Stimulated activated CD4-positive, alpha-beta T cell treated with anti-CD3 and anti-CD28 coated beads, Interleukin-2, amount 100 ng/mL, for 24 hours (primary cell): ENCODE results near the gene KMT2C.
"Not testable (repeated sequence)": the region's sequence is repeated elsewhere in the genome, so short reads cannot be mapped to it uniquely, and the experiment has no call there.

Source experiments
- DNase-seq, 2 donors: peaks; one replicate each; pipeline ENCODE4 v3.0.0-alpha.2; 2020

The KMT2C gene

DNA sequence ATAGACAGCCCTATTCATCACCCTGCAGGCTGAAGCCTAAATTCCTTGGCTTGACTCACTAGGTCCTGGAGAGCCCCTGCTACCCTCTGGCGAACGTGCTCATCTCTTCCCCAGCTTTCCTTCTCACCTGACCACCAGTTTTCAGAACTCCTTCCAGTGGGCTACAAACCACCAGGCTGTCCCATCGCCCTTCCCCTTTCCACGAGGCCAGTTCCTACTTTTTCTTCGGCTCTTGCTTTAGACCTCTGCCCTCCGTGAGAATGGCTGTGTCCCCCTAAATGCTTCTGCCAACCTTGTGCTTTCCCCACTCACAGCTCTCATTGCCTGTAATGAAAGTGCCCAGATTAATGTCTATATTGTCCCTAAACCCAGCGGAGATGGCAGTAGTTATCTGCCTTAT lies 5.4 kb upstream of the KMT2C start:
- not testable (repeated sequence) for DNase-seq

DNA sequence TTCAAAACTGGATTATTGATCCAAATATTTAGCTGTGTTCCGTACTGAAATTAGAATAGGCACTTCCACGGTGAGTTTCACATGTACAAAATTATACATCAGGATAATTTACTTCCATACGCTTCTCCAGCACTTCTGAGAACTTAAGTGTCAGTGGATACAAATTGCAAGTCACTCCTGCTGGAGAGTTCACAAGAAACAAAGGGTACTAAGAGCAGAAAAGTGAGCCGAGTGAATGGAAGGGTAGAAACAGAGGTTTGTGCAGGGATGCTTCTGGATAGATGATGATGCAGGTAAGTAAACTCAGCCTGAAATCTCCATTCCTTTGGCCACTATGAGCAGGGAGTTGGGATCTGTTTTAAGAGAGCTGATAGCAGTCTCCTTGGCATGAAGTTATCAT lies 2.2 kb upstream of the KMT2C start:
- DNase-seq, result not testable (repeated sequence)

DNA sequence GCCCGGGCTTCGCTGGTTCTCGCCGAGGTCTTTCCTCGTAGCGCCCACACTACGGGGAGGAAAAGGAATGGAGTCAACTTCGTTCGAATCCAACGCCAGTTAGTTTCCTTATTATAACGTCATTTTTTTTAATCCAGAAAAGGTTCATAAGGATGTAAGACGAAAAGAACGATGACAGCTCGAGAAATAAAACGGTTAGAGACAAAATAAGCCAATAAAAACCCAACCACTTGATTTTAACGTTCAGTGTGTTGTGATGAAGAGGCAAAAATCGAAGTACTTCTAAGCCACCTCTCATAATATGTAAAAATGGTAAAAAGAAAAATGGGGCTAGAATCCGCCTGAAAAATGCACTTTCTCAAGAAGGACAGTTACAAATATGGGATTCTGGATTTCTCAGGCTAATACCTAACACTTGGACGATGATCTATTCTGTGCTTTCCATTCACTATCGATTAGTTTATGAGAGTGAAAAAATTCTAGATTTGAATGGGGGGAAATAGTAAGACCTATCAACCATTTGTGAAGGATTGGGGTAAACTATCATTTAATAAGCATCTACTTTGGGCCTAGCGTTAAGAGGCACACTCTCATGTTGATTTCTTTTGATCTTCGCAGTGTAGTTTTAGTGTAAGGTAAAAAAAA lies 1.2 kb upstream of the KMT2C start:
- not testable (repeated sequence) for DNase-seq

DNA sequence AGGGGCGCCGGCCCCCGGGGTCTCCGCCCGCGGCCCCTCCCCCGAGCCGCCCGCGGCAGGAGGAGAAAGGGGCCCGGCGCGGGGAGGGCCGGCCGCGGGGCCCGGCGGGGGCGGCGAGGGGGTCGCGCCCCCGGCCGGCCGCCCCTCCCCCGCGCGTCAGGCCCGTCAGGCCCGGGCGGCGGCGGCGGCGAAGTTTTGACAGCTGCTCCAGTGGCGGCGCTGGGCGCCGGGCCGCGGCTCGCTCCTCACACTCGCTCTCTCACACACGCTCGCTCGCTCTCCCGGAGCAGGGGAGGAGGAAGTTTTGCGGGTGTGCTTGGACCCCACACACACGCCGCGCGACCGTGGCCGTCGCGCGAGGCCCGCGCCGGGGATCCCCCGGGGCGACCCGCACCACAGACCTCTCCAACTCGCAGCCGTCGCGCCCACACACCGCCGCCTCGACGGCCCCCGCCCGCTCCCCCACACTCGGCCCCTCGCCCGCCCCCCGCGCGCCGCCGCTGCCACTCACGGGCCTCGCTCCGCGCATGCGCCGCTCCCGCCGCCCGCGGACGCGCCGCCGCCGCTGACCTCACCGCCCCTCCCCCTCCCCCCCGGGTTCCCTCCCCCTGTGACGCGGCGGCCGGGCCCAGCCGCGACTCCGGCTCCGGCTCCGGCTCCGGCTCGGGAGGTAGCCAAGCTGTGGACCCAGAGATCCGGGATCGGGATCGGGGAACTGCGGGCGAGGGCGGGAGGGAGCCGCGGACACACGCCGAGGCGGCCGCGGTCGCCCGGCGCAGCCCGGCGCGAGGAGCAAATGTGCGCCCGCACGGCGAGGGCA lies 518 bp upstream of the KMT2C start:
- peak; percentile 88 to 91 for DNase-seq

DNA sequence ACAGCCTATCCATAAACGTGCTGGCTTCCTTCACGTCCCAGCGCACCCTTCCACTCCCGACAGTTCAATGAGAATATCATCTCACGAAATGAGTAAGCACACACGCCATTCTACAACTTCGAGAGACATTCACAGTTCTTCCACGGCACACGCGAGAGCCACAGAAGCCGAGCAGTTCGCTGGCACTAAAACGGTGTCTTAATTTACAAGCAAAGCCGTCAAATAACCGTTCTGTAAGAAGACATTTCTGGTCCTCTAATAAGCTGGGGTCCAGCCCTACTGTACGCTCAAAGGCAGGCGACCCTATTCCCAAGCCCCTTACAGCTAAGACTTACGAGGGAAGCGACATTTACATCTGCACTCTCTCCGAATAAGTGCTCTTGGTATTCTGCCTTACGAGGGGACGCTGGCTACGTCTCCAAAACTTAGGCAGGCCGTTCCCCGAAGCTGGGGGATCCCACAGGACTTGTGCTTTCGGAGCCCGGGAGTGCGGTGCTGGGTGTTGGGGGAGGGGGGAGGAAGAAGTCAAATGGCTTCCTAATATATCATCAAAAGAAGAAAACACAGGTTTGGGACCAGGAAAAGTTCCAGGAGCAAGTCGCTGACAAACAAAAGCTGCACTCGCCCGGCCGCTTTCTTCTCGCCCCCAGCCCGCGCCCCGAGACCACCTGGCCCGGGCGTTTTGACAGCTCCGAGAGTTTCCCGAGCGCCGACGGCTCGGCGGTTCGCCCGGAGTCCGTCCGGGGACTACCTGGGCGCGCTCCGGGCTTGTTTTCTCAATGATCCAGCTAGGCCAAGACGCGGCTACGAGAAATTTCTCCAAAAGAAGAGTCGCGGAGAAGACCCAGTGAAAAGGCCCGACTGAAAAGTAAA lies 1.1 kb downstream of the KMT2C start:
- peak; percentile 43 to 49 for DNase-seq

DNA sequence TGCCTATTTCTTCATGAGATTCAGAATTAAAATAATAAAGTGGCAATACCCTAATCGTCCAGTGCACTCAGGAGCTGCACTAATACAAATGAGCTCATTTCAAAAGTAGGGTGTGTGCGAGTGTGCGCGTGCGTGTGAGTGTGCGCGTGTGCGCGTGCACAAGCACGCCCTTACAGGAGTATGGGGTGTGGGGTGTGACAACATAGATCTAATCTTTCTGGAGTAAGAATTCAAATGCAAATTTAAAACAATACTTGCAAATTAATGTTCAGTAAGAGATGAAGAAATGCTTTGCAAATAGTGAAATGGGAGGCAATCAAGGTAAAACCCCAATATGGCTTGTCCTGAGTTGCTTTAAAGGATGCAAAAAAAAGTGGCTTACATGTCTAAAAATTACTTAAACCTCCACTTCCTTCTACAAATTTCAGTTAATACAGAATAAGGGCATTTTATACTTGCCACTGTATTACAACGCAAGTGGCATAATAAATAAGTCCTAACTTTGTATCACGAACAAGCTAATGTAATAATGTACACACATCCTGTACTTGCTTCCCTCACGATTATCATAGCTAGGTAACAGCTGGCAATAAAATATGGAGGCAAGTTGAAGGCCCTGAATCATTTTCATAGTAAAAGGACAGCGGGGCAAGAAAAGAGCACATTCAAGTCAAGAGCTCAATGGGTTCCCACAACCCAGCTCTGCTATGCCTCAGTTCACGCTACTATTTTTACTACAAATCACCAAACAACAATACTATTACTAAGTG lies 1.9 kb downstream of the KMT2C start:
- DNase-seq, result peak; percentile 62 to 70

DNA sequence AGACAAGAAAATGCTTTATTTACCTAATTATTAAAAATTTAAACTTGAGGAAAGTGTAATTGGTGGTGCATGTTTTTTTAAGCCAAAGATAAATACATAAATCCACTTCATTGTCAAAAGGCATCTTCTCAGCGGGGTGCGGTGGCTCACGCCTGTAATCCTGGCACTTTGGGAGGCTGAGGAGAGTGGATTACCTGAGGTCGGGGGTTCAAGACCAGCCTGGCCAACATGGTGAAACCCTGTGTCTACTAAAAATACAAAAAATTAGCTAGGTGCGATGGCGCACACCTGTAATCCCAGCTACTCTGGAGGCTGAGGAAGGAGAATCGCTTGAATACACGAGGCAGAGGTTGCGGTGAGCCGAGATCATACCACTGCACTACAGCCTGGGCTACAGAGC lies 3.1 kb downstream of the KMT2C start:
- DNase-seq, result not testable (repeated sequence)

DNA sequence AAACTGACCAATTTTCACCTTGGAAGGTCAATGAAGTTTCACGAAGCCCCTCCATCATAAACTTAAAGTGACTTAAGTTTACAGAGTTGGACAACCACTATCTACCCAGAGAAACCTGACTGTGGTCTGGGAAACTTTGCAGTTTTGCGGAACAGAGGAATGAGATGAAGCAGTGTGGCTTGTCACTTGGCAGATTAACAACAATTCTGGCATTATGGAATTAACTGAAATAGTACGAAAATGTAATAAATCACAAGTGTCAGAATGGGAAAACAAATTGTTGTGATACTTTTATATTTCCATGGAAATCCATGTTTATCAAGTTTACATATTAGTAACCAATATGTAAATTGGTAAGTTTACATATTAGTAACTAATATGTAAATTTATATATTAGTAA lies 4.9 kb downstream of the KMT2C start:
- no peak for DNase-seq

DNA sequence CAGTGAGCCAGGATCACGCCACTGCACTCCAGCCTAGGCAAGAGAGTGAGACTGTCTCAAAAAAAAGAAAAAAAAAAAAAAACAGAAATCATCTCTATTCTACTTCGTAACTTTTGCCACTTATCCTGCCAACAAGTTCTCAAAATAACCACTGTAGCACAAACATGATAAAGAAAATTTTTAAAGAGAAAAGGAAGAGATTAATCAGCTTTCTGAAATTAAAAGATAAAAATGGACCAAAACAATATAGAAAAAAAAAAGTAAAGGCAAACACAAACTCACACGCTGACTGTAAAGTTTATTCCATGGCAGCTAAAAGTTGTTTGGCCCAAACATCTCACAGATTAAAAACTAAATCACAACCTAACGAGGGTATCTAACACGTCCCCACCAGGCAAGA lies 5.7 kb downstream of the KMT2C start:
- not testable (repeated sequence) for DNase-seq

DNA sequence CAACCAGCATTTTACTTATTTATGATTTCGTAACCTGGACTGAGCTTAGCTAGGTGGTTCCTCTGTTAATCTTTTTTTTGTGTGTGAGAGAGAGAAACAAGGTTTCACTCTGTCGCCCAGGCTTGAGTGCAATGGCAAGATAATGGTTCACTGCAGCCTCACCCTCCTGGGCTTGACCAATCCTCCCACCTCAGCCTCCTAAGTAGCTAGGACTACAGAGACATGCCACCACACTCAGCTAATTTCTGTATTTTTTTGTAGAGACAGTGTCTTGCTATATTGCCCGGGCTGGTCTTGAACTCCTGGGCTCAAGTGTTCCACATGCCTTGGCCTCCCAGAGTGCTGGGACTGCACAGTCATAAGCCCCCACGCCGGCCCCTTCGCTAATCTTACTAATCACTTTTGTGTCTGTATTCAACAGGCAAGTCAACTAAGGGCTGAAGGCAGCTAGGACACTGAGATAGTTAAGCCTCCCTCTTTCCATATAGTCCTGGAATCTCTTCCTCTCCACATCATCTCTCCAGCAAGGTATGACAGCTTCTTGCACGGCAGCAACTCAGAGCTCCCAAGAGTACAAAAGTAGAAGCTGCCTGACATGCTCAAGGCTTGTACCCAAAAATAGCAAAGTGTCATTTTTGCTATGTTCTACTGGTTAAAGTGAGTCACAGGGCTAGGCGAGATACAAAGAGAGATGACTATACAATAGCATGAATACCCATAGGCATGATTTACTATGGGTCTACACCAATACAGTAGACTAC lies 11.3 kb downstream of the KMT2C start:
- DNase-seq, result peak in 1 of 2 donors; percentile 24

DNA sequence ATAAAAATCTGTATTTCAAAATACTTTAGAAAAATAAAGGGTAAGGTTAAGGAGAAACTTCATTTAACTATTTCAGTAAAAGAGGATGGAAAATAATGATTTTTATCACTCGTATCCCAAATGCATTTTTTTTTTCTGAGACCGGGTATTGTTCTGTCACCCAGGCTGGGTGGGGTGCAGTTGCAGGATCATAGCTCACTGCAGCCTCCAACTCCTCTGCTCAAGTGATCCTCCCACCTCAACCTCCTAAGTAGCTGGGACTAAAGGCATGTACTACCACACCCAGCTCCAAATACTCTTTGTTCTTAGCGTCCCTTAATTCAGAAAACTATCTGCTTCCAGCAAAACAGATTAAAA lies 11.8 kb downstream of the KMT2C start:
- no peak for DNase-seq

DNA sequence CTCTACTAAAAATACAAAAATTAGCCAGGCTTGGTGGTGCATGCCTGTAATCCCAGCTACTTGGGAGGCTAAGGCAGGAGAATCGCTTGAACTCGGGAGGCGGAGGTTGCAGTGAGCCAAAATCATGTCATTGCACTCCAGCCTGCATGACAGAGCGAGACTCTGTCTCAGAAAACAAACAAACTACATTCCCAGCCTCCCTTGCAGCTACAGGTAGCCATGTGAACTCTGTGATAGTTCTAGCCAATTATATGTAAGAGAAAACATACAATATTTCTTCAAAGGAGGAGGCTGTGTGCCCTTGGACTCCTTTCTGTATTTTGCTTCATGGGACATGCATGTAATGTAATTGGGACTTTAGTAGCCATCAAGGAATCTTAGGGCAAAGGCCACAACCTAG lies 12.6 kb downstream of the KMT2C start:
- DNase-seq, result not testable (repeated sequence)

DNA sequence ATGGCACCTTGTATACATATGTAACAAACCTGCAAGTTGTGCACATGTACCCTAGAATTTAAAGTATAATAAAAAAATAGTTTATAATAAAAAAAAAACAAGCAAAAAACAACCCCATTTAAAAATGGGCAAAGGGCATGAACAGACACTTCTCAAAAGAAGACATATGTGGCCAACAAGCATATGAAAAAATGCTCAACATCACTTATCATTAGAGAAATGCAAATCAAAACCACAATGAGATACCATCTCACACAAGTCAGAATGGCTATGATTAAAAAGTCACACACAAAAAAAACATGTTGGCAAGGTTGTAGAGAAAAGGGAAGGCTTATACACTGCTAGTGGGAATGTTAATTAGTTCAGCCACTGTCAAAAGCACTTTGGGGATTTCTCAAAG lies 14.9 kb downstream of the KMT2C start:
- DNase-seq, result not testable (repeated sequence)

DNA sequence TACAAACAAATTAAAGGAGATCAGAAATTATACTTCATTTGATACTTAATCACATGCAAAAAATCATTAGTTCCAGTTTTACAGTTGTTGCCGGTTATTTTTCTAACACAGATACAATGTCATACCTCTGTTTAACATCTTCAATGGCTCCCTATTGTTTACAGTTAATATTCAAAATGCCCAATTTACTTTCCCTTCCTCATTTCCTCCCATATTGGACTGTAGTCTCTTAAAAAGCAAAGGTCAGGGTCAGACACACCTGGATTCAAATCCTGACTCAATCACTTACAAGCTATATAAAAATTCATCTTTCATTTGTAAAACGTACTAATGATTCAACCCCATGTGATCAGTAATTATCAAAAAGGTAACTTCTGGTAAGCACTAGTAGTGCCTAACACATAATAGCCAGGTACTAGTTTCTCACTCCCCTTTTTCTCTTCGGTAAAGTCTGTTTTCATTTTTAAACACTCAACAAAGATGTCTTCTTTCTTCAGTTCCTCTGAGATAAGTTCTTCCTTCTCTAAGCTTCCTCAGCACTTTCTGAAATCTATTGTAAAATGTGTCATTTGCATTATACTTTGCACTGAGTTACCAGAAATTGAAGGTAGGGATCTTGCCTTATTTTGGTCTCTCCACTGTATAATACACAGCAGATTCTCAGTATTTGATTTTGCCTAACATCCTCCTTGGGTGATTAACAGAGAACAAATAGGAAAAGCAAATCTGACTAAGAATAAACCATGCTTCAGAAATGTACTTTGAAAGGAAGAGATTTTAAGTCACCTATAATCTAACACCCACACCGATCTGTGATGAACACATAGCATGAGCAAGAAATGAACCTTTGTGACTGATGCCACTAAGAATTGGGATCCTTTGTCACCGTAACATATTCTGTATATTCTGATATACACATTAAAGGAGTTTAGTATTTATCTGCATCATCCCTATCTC lies 16.1 kb downstream of the KMT2C start:
- DNase-seq, result no peak

DNA sequence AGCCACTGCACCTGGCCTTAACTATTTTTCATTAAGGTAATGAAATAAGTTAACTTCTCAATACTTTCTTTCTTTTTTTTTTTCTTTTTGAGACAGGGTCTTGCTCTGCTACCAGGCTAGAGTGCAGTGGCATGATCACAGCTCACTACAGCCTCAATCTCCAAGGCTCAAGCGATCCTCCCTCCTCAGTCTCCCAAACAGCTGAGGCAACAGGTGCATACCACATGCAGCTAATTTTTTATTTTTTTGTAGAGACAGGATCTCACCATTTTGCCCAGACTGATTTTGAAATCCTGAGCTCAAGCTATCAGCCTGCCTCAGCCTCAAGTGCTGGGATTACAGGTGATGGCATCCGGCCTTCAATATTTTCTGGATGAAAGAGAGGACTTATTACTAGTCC lies 21.0 kb downstream of the KMT2C start:
- no peak for DNase-seq

DNA sequence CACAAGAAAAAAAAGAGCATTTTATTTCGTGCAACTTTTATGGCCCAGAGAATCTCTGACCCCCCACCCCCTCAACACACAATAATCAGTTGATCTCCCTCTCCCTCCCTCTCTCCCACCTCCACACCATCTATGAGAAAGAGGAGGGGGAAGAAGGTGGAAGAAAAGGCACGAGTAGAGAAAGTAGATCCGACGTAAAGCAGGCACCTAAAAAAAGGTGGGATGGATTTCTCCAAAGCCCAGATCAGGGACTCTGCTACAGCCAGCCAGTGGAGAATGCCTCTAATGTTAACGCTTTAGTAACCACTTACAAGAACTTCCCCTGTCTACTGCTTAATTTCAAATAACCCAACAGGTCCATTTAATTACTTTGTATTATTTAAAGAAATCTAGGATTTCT lies 24.4 kb downstream of the KMT2C start:
- no peak for DNase-seq

DNA sequence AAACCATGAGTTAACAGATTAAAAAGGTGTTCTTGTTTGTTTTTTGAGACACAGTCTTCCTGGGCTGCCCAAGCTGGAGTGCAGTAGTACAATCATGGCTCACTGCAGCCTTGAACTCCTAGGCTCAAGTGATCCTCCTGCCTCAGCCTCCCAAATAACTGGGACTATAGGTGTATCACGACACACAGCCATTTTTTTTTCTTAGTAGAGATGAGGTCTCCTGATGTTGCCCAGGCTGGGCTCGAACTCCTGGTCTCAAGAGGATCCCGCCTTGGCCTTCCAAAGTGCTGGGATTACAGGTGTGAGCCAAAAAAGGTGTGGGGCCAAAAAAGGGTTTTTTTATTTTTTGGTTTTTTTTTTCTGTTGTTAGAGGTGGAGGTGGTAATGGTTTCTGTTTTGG lies 29.3 kb downstream of the KMT2C start:
- DNase-seq, result no peak

DNA sequence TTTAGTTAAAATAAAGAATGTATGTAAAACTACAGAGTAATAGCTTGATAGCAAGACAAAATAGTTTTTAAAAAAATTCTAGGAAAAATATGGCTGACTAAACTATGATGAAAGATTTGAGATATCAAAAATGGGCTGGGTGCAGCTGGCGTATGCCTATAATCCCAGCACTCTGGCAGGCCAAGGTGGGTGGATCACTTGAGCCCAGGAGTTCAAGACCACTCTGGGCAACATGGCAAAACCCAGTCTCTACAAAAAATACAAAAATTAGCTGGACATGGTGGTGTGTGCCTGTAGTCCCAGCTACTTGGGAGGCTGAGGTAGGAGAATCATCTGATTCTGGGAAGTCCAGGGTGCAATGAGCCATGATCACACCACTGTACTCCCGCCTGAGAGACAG lies 29.8 kb downstream of the KMT2C start:
- not testable (repeated sequence) for DNase-seq

DNA sequence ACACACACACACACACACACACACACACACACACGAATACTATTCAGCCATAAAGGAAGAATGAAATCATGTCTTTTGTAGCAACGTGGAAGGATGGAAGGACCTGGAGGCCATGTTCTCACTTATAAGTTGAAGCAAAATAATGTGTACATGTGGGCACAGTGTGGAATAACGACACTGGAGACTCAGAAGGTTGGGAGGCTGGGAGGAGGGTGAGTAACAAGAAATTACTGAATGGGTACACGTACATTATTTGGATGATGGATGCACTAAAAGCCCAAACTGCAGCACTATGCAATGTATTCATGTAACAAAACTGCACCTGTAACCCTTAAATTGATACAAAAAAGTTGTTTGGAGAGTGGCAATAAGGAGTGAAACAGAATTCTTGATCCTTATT lies 32.1 kb downstream of the KMT2C start:
- DNase-seq, result no peak

DNA sequence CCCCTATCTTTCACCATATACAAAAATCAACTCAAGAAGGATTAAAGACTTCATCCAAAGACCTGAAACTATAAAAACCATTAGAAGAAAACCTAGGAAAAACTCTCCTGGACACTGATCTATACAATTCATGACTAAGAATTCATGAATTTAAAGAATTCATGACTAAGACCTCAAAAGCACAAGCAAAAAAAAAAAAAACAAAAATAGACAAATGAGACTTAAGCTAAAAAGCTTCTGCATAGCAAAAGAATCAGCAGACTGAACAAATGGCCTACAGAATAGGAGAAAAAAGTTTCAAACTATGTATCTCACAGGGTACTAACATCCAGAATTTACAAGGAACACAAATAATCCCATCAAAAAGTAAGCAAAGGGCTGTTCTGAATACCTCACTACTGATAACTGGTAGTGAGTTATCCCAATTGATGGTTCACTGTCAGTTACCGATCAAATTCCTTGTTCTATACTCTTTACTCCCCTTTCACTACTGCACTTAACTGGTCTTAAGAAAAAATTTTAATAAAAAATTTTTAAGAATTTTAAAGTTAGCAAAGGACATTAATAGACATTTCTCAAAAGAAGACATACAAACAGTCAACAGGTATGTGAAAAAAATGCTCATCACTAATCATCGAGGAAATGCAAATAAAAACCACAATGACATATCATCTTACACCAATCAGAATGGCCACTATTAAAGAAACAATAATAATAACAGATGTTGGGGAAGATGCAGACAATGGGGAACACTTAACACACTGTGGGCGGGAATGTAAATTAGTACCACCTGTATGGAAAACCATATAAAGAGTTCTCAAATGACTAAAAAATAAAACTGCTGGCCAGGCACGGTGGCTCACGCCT lies 33.2 kb downstream of the KMT2C start:
- DNase-seq, result no peak
